Mucosa of rectum (tissue), 2 donors: ENCODE data around the gene RPTOR.

ENCODE experiments used
- H3K27ac ChIP-seq, 2 donors: one replicate each; pipeline ENCODE4 v1.7.0; 2013; ENCODE audit warnings: inconsistent platforms in 2 of 2, low read depth in 2 of 2, low read length in 2 of 2
- H3K27me3 ChIP-seq, 2 donors: one replicate each; pipeline ENCODE4 v1.7.0; 2013; ENCODE audit warnings: low read length in 2 of 2; ENCODE audit not compliant: control insufficient read depth in 2 of 2, insufficient read depth in 2 of 2
- H3K36me3 ChIP-seq, 2 donors: one replicate each; pipeline ENCODE4 v1.7.0; 2013; ENCODE audit warnings: low read length in 2 of 2; ENCODE audit not compliant: control insufficient read depth in 2 of 2, insufficient read depth in 2 of 2
- H3K4me1 ChIP-seq, 2 donors: one replicate each; pipeline ENCODE4 v1.7.0; 2013; ENCODE audit warnings: low read length in 2 of 2, mild to moderate bottlenecking in 1 of 2; ENCODE audit not compliant: control insufficient read depth in 2 of 2, insufficient read depth in 2 of 2
- H3K4me3 ChIP-seq, 2 donors: one replicate each; pipeline ENCODE4 v1.7.0; 2013; ENCODE audit warnings: low read length in 2 of 2
- H3K9ac ChIP-seq, 2 donors: one replicate each; pipeline ENCODE4 v1.7.0; 2013; ENCODE audit warnings: low read length in 2 of 2, low read depth in 1 of 2, mild to moderate bottlenecking in 1 of 2
- H3K9me3 ChIP-seq, 2 donors: one replicate each; pipeline ENCODE4 v1.7.0; 2013; ENCODE audit warnings: low read length in 2 of 2; ENCODE audit not compliant: control insufficient read depth in 2 of 2
- donor health status: healthy.
- donor health status: Normal muscosa, but diverticular disease.

RPTOR gene

DNA sequence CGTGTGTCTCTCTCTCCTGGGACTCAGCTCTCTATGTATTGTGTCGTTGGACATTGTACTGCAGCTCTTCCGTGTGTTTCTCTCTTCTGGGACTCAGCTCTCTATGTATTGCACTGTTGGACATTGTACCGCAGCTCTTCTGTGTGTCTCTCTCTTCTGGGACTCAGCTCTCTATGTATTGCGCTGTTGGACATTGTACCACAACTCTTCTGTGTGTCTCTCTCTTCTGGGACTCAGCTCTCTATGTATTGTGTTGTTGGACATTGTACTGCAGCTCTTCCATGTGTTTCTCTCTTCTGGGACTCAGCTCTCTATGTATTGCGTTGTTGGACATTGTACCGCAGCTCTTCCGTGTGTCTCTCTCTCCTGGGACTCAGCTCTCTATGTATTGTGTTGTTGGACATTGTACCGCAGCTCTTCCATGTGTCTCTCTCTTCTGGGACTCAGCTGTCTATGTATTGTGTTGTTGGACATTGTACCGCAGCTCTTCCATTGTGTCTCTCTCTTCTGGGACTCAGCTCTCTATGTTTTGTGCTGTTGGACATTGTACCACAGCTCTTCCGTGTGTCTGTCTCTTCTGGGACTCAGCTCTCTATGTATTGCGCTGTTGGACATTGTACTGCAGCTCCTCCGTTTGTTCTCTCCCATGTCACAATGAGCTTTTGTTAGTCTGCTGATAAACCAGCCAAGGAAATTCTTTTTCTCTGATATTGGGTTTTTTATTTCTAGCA is 84.8 kb downstream of the RPTOR start:
- Histone ChIP-seq H3K4me1 (no peaks in the 10 kb centered on the region), H3K4me3 (no peak overlapping the region), H3K27ac (no peak overlapping the region), H3K36me3 (peaks cover 4% of the 10 kb centered on the region in 2 donors), H3K27me3 (no peaks in the 10 kb centered on the region), H3K9me3 (no peaks in the 10 kb centered on the region), H3K9ac (no peak overlapping the region)

DNA sequence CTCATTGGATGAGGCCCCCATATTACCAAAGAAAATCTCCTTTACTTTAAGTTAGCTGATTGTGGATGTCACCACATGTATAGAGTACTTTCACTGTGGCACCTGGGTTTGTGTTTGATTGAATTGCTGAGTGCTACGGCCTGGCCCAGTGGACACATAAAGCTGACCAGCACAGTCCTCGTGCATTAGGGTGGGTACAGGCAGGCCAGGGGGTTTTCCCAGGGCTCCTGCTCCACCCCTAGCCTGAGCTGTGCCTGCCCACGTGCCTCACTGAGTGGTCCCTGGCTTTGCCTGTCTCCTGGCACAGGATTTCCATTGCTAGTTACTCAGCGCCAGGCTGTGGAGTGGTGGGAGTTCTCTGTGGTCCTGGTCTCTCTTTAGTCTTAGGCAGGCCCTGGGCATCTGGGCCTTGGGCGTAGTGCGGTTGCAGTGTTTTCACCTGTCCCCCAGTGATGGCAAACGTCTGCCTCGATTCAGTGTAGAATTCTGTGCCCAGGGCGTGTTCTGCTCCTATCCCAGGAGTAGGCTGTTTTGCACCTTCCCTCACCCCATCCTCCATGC is 86.0 kb downstream of the RPTOR start:
- Histone ChIP-seq H3K9ac (no peak overlapping the region), H3K36me3 (peaks cover 4% of the 10 kb centered on the region in 2 donors), H3K9me3 (no peaks in the 10 kb centered on the region), H3K27me3 (no peaks in the 10 kb centered on the region), H3K27ac (no peak overlapping the region), H3K4me1 (no peaks in the 10 kb centered on the region), H3K4me3 (no peak overlapping the region)

- Histone ChIP-seq H3K9ac (no peak overlapping the region), H3K27me3 (no peaks in the 10 kb centered on the region), H3K9me3 (no peaks in the 10 kb centered on the region), H3K4me3 (no peak overlapping the region), H3K36me3 (peaks cover 1 to 4% of the 10 kb centered on the region in 2 donors), H3K27ac (no peak overlapping the region), H3K4me1 (no peaks in the 10 kb centered on the region)
Observed at GRCh38 chr17:80631142-80632045, 86.8 kb downstream of the RPTOR start.

DNA sequence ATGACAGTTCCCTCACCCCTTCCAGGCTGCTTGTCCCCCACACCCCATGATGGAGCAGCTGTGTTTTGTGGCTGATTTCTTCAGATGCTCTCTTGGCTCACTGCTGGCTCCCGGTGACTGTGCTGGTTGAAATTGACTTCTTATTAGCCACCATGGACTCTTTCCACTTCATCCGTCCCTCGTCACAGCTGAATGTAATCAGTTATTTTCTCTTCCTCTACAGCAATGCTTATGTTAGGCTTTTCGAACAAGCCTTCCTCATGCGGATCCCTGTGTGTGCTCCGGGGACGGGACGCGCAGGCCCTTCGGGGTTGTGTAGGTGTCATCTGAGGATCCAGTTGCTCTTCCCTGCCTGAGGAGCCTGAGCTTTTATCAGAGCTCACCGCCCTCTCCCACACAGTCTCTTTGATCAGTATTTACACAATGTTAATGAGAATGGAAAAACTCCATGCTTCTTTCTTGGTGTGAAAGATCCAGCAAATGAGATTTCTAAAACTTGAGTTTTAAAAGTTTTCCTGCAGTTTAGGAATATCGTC is 87.5 kb downstream of the RPTOR start:
- Histone ChIP-seq H3K4me3 (no peak overlapping the region), H3K9ac (no peak overlapping the region), H3K27ac (no peak overlapping the region), H3K9me3 (no peaks in the 10 kb centered on the region), H3K36me3 (peaks cover 0 to 4% of the 10 kb centered on the region in 2 donors), H3K27me3 (no peaks in the 10 kb centered on the region), H3K4me1 (peaks cover 0 to 3% of the 10 kb centered on the region in 2 donors)

- H3K4me1 ChIP-seq, result peaks cover 0 to 4% of the 10 kb centered on the region in 2 donors
- no peak overlapping the region for H3K4me3 ChIP-seq
- H3K9me3 ChIP-seq, result no peaks in the 10 kb centered on the region
- H3K36me3 ChIP-seq, result peaks cover 0 to 4% of the 10 kb centered on the region in 2 donors
- H3K27me3 ChIP-seq, result no peaks in the 10 kb centered on the region
- no peak overlapping the region for H3K27ac ChIP-seq
- no peak overlapping the region for H3K9ac ChIP-seq
Observed at GRCh38 chr17:80633207-80633606, 88.6 kb downstream of the RPTOR start.

- Histone ChIP-seq H3K9me3 (no peaks in the 10 kb centered on the region), H3K27me3 (no peaks in the 10 kb centered on the region), H3K4me1 (peaks cover 0 to 4% of the 10 kb centered on the region in 2 donors), H3K9ac (no peak overlapping the region), H3K4me3 (no peak overlapping the region), H3K27ac (no peak overlapping the region), H3K36me3 (peaks cover 0 to 4% of the 10 kb centered on the region in 2 donors)
Observed at GRCh38 chr17:80633994-80634566, 89.4 kb downstream of the RPTOR start.

DNA sequence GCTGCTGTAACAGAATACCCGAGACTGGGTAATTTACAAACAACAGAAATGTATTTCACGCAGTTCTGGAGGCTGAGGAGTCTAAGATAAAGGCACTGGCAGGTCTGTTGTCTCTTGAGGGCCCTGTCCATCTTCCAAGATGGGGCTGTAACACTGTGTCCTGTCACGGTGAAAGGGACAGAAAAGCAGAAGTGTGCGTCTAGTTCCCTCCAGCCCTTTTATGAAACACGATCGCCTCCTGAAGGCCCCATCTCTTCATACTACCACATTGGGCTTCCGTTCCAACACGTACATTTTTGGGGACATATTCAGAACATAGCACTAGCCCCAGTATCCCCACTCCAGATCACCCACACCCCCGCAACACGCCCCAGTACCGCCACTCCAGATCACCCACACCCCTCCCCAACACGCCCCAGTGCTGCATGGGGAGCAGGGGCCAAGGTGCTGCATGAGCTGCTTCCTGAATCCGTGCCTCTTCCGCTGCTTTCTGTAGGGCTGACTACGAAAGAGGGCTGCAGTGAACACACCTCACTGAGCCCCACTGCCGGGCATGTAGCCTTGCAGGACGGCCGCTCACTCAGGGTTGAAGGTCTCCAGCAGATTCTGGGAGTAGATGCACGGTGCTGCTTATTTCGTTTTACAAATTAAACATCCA is 91.9 kb downstream of the RPTOR start:
- peaks cover 0 to 4% of the 10 kb centered on the region in 2 donors for H3K36me3 ChIP-seq
- no peak overlapping the region for H3K4me3 ChIP-seq
- H3K27ac ChIP-seq, result no peak overlapping the region
- peaks cover 0 to 4% of the 10 kb centered on the region in 2 donors for H3K4me1 ChIP-seq
- no peaks in the 10 kb centered on the region for H3K27me3 ChIP-seq
- no peak overlapping the region for H3K9ac ChIP-seq
- no peaks in the 10 kb centered on the region for H3K9me3 ChIP-seq

DNA sequence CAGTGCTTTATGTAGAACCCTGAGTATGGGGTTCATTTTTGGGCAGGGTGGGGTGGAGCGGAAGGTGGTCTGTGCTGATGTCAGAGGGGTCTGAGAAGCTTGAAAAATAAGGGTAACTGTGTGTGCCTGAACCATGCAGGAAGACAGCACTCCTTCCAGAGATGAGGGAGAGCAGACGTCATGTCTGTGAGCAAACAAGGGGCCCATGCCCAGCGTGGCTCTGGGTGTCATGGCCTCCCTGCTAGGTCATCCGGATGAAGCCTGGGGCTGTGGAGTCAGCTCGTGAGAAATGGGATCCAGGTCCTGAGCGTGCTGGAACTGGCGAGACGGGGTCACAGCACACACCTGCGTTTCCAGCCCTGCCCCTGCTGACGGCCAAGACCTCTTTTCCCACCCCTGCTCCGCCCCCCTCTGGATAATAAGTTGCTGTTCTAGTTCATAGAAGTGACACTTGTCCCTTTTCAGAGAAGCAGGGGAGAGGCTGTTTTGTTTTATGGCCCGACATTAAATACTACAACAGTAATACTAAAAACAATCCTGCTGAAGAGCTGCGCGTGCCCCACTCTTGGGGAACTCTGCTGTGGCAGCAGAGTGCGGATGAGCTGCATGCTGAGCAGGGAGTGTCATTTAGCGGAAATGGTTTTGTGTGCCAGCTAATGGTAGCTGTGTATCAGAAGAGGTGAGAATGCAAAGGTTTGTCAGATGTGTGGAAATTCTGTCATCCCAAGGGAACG is 92.6 kb downstream of the RPTOR start:
- peaks cover 0 to 4% of the 10 kb centered on the region in 2 donors for H3K4me1 ChIP-seq
- H3K4me3 ChIP-seq, result no peak overlapping the region
- no peaks in the 10 kb centered on the region for H3K9me3 ChIP-seq
- H3K9ac ChIP-seq, result no peak overlapping the region
- no peaks in the 10 kb centered on the region for H3K27me3 ChIP-seq
- H3K27ac ChIP-seq, result no peak overlapping the region
- peaks cover 0 to 4% of the 10 kb centered on the region in 2 donors for H3K36me3 ChIP-seq

DNA sequence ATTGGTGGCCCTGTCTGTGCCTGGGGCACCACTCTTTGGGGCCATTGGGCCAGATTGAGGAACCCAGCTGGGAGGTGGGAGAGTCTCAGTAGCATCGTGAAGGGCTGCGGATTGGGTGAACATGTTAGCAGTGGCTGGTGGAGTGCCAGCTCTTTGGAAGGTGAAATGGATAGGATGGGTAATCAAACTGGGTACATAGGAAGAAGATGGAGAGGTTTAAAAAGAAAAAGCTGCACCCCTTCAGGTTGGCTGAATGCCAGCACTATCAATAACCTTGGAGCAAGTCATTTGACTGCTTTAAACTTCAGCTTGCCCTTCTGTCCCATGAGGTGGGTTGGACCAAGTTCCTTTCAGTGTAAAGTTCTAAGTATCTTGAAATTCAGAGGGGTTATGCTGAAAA is 95.0 kb downstream of the RPTOR start:
- Histone ChIP-seq H3K9me3 (no peaks in the 10 kb centered on the region), H3K36me3 (peaks cover 0 to 3% of the 10 kb centered on the region in 2 donors), H3K4me3 (no peak overlapping the region), H3K4me1 (peaks cover 0 to 4% of the 10 kb centered on the region in 2 donors), H3K9ac (no peak overlapping the region), H3K27ac (no peak overlapping the region), H3K27me3 (no peaks in the 10 kb centered on the region)
